Right lobe of liver (tissue), 6 donors: ENCODE data around the gene ADCY1. TPM values are rescaled to one million over a fixed set of nuclear protein-coding genes. Genes with fewer than 3 reads are reported as not detected.
A peak's percentile ranks its signal among the peaks of the same experiment; 100 is the strongest.

Source experiments
- ATAC-seq, 4 donors: fragments of 200-7000 bp; cut with Tn5 transposase; one replicate each; pipeline ENCODE4 v1.9.1; 2020; ENCODE audit warnings: mild to moderate bottlenecking in 4 of 4, moderate library complexity in 4 of 4
- DNase-seq, 3 donors: peaks; one replicate each; pipeline ENCODE4 v3.0.0-alpha.2; 2020
- H3K27ac ChIP-seq, 3 donors: fragments of 200-600 bp; one replicate each; pipeline ENCODE4 v1.8.0; 2022
- H3K27me3 ChIP-seq, 2 donors: fragments of 200-600 bp; one replicate each; pipeline ENCODE4 v1.8.0; 2022
- H3K36me3 ChIP-seq, 4 donors: fragments of 200-600 bp; sonication (generic) in 1 of 4; one replicate each; pipeline versions ENCODE4 v1.5.1 to v1.8.0; 2017 to 2022; ENCODE audit warnings: control low read depth in 1 of 4
- H3K4me1 ChIP-seq, 4 donors: fragments of 200-600 bp; sonication (generic) in 1 of 4; one replicate each; pipeline versions ENCODE4 v1.5.1 to v1.8.0; 2017 to 2022; ENCODE audit warnings: control low read depth in 1 of 4
- H3K4me3 ChIP-seq, 3 donors: fragments of 200-600 bp; one replicate each; pipeline ENCODE4 v1.8.0; 2022
- H3K9me3 ChIP-seq, 4 donors: fragments of 200-600 bp; sonication (generic) in 1 of 4; one replicate each; pipeline versions ENCODE4 v1.5.1 to v1.8.0; 2017 to 2022; ENCODE audit warnings: control low read depth in 1 of 4
- CTCF ChIP-seq, 4 donors: fragments of 200-600 bp in 3 of 4; fragments of 450-650 bp in 1 of 4; IDR thresholded peaks; one replicate each; pipeline versions ENCODE4 v1.5.1 to v1.8.0; 2016 to 2022; ENCODE audit warnings: antibody characterized with exemption in 4 of 4, mild to moderate bottlenecking in 2 of 4
- POLR2A ChIP-seq: fragments of 450-650 bp; IDR thresholded peaks from one replicate; pipeline ENCODE4 v1.6.1; 2017; ENCODE audit warnings: antibody characterized with exemption, mild to moderate bottlenecking
- WGBS: methylation state at CpG from one replicate; pipeline ENCODE4 v1.1.6; 2018; ENCODE audit warnings: low coverage, low lambda C conversion rate; ENCODE audit not compliant: insufficient coverage; ENCODE audit errors: missing lambda C conversion rate; 5-methylcytosine and 5-hydroxymethylcytosine counted together
- intact Hi-C, 2 donors: fragments of 100-400 bp; cut with DNase I; formaldehyde crosslinking; loops; one replicate each; pipeline versions ENCODE4 v1.11.2 to v1.14.1; 2022
- total RNA-seq, 6 experiments: library from RNA; depleted of rRNA in 2 of 6; stranded (reverse); fragments of >200 nt in 2 of 6; fragmentation: NEBNext Ultra II Directional in 3 of 6; extraction: Animal tissue kit (Norgen Biotek cat#: 25700) in 3 of 6; gene quantifications; one replicate each; pipeline versions ENCODE4 v1.1.0 to v1.2.4, GENCODE V29; 2016 to 2023
- donor health status: DM: no; HTN: yes; CAD: no.
- donor health status: DM: no; HTN: no; CAD: no.
- donor health status: DM: no; HTN: no; CAD: no.
- donor health status: DM: no; HTN: yes; CAD: no.
- donor health status: DM: no; HTN: yes; CAD: no.

The ADCY1 gene
- total RNA-seq, 6 experiments from 2014 or later, result 7.2 to 17.6 (median 9.3) TPM

- Histone ChIP-seq H3K27me3 (no peaks in the 10 kb centered on the region), H3K27ac (no peak overlapping the region), H3K9me3 (no peaks in the 10 kb centered on the region), H3K4me1 (no peaks in the 10 kb centered on the region), H3K4me3 (no peak overlapping the region), H3K36me3 (no peaks in the 10 kb centered on the region)
- 78% methylated on average over 3 of the region's 10 CpGs for WGBS
- intact Hi-C loops, result no loop called here
- DNase-seq (peak in 2 of 3 donors; percentile 27 to 32), ATAC-seq (peak in 1 of 4 donors; percentile 27)
- no peak for TF ChIP-seq CTCF (IDR thresholded peaks at IDR 0.05)
- no peak for TF ChIP-seq POLR2A
Measured at GRCh38 chr7:45610019-45610418, 35.9 kb downstream of the ADCY1 start.

- intact Hi-C loops, result no loop called here
- Histone ChIP-seq H3K4me3 (no peak overlapping the region), H3K4me1 (no peaks in the 10 kb centered on the region), H3K36me3 (no peaks in the 10 kb centered on the region), H3K27ac (no peak overlapping the region), H3K9me3 (no peaks in the 10 kb centered on the region), H3K27me3 (no peaks in the 10 kb centered on the region)
- ATAC-seq (peak in 1 of 4 donors; percentile 39), DNase-seq (peak in 1 of 3 donors; percentile 6)
- WGBS, result 65% methylated on average over 3 of the region's 3 CpGs
- TF ChIP-seq POLR2A (no peak), CTCF (IDR thresholded peaks at IDR 0.05) (no peak)
Measured at GRCh38 chr7:45610660-45611299, 36.6 kb downstream of the ADCY1 start.

- TF ChIP-seq CTCF (IDR thresholded peaks at IDR 0.05) (no peak), POLR2A (no peak)
- Histone ChIP-seq H3K36me3 (no peaks in the 10 kb centered on the region), H3K4me1 (no peaks in the 10 kb centered on the region), H3K4me3 (no peak overlapping the region), H3K9me3 (peaks cover 0 to 5% (median 0%) of the 10 kb centered on the region in 4 donors), H3K27ac (no peak overlapping the region), H3K27me3 (no peaks in the 10 kb centered on the region)
- intact Hi-C loops, result no loop called here
- ATAC-seq (no peak), DNase-seq (no peak)
- 17% methylated on average over 1 of the region's 3 CpGs for WGBS
Measured at GRCh38 chr7:45617166-45617565, 43.0 kb downstream of the ADCY1 start.

GRCh38 chr7:45622058-45622457, 47.9 kb downstream of the ADCY1 start:
- no peaks in the 10 kb centered on the region for H3K36me3 ChIP-seq
- no peaks in the 10 kb centered on the region for H3K4me1 ChIP-seq
- WGBS, result 45% methylated on average over 3 of the region's 9 CpGs
- DNase-seq (peak in 1 of 3 donors; percentile 23), ATAC-seq (no peak)
- H3K4me3 ChIP-seq, result no peak overlapping the region
- intact Hi-C loops, result no loop called here
- no peak for TF ChIP-seq CTCF (IDR thresholded peaks at IDR 0.05)
- no peak for TF ChIP-seq POLR2A
- H3K27me3 ChIP-seq, result no peaks in the 10 kb centered on the region
- no peaks in the 10 kb centered on the region for H3K9me3 ChIP-seq
- H3K27ac ChIP-seq, result no peak overlapping the region
